ENCODE measurements around the gene RFC2. TPM values are rescaled to one million over a fixed set of nuclear protein-coding genes. Genes with fewer than 3 reads are reported as not detected.
A peak's percentile ranks its signal among the peaks of the same experiment; 100 is the strongest.

The RFC2 gene
- total RNA-seq, 1 experiment from 2014 or later: 75.6 TPM

DNA sequence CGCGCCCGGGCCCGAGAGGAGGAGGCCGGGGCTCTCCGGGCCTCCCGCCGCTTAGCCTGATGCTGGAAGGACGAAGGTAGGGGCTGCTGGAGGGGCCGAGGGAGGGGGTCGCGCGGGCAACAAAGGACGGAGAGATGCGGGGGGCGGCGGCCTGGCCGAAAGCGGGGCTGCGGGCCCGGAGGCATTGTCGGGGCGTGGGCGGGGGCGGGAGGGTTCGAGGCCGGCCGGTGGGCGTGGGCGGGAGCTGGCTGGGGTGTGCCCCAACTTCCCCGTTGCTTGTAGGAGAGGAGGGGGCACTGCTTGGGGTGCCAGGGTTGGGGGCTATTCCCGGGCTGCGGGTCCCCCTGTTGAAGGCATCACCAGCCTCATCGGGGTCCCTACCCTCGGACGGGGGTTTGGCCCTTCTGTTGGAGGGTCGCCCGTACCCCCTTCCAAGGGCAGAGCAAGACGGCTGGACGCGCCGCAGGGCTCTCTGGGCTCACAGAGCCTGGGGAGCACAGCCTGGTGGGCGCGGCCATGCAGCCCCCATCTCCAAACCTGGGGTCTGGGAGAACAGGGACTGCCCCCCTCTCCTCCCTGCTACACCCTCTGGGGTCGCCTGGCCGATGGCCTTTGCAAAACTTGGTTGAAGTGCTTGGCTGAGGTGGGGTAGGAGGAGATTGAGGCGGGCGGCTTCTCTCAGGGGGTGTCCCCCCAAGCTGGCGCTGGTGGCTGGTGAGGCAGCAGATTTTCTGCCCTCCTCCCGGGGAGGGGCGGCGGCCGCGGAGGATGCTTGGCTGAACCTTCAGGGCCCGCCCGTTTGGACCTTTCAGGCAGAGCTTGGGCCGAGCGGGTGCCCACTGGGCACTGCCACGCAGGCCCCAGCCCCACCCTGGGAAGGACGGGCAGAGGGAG, 35.7 kb upstream of the RFC2 start:
- Histone ChIP-seq H3K36me3 (ENCODE audit: control insufficient read depth in 1 of 2, insufficient read depth in 2 of 2, low read length in 2 of 2) (no peaks in the 10 kb centered on the region), H4K20me1 (ENCODE audit: insufficient read depth) (no peaks in the 10 kb centered on the region), H3K4me1 (ENCODE audit: control insufficient read depth in 1 of 2, insufficient read depth in 2 of 2, low read length in 2 of 2) (peaks cover 54 to 77% of the 10 kb centered on the region in 2 experiments), H3K9ac (ENCODE audit: low read length) (peak overlapping the region; percentile 84), H3K9me3 (ENCODE audit: control insufficient read depth in 1 of 2, insufficient read depth in 1 of 2, low read depth in 1 of 2, low read length in 2 of 2) (no peaks in the 10 kb centered on the region), H2AFZ (ENCODE audit: low read depth, low read length, poor library complexity, severe bottlenecking) (no peak overlapping the region), H3K79me2 (ENCODE audit: insufficient read depth, low read length) (peaks cover 53% of the 10 kb centered on the region), H3K4me3 (replicated peaks in 1 of 2; ENCODE audit: low read depth in 1 of 2, low read length in 2 of 2) (peak overlapping the region; percentile 80 to 85), H3K4me2 (ENCODE audit: low read length) (peak overlapping the region; percentile 94), H3K27me3 (ENCODE audit: insufficient read depth, low read length) (no peaks in the 10 kb centered on the region), H3K9me2 (ENCODE audit: insufficient read depth) (no peaks in the 10 kb centered on the region), H3K27ac (ENCODE audit: low read depth, low read length) (peak overlapping the region; percentile 84)
- CTCF ChIA-PET: interaction anchor here (3.1 kb wide), 1 partner anchor 14 kb away, joined by 18 read pairs; no protein-coding TSS in a partner anchor
- POLR2A ChIA-PET: interaction anchor here (1.0 to 2.2 kb wide), 3 partner anchors 10 to 21 kb away, joined by 3 to 9 read pairs (median 4); no protein-coding TSS in a partner anchor
- TF ChIP-seq, protein P1, sequence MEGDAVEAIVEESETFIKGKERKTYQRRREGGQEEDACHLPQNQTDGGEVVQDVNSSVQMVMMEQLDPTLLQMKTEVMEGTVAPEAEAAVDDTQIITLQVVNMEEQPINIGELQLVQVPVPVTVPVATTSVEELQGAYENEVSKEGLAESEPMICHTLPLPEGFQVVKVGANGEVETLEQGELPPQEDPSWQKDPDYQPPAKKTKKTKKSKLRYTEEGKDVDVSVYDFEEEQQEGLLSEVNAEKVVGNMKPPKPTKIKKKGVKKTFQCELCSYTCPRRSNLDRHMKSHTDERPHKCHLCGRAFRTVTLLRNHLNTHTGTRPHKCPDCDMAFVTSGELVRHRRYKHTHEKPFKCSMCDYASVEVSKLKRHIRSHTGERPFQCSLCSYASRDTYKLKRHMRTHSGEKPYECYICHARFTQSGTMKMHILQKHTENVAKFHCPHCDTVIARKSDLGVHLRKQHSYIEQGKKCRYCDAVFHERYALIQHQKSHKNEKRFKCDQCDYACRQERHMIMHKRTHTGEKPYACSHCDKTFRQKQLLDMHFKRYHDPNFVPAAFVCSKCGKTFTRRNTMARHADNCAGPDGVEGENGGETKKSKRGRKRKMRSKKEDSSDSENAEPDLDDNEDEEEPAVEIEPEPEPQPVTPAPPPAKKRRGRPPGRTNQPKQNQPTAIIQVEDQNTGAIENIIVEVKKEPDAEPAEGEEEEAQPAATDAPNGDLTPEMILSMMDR (IDR thresholded peaks at IDR 0.05 in 2 of 3, conservative IDR thresholded peaks at IDR 0.05 in 1 of 3; ENCODE audit: borderline replicate concordance in 1 of 3, insufficient read depth in 1 of 3, low read depth in 2 of 3, low read length in 2 of 3): no peak
- TF ChIP-seq SRF (IDR thresholded peaks at IDR 0.05; ENCODE audit: low read depth): no peak
- RAD21 ChIA-PET (ENCODE audit: low non-redundant PET in 1 of 2, low total read pairs in 2 of 2, uncharacterized antibody in 2 of 2, unreplicated experiment in 2 of 2): interaction anchor here in 1 of 2 experiments (0.6 kb wide), 2 partner anchors 25 to 53 kb away, joined by 4 read pairs; no protein-coding TSS in a partner anchor
- no TSS peak for BruUV-seq (replicated peaks)
- ATAC-seq: no peak; the same call in 1 of the 2 replicates
- no peak for DNase-seq (ENCODE audit: low read depth, low spot score)
- intact Hi-C loops (cut with micrococcal nuclease): loop anchor here (1.0 kb wide), 1 partner anchor 20 kb away; no protein-coding TSS in a partner anchor
